GM19397 (cell line): Measurements from ENCODE around the gene ERC2.

ENCODE experiments used
- ATAC-seq: cut with Tn5 transposase; IDR thresholded peaks from one replicate; pipeline ENCODE4 v1.9.1; 2021; ENCODE audit warnings: mild to moderate bottlenecking, moderate library complexity; ENCODE audit not compliant: unreplicated experiment

Gene ERC2

GRCh38 chr3:56197259-56197965, 270.9 kb downstream of the ERC2 start:
- ATAC-seq: no peak

- ATAC-seq: no peak
Measured at GRCh38 chr3:56196700-56197099, 271.6 kb downstream of the ERC2 start.

GRCh38 chr3:56193519-56193918, 274.7 kb downstream of the ERC2 start:
- ATAC-seq: no peak

- ATAC-seq: no peak
Measured at GRCh38 chr3:56192001-56192400, 276.3 kb downstream of the ERC2 start.

- ATAC-seq: no peak
Measured at GRCh38 chr3:56190771-56191305, 277.4 kb downstream of the ERC2 start.

GRCh38 chr3:56190130-56190529, 278.1 kb downstream of the ERC2 start:
- no peak for ATAC-seq

GRCh38 chr3:56189536-56189935, 278.7 kb downstream of the ERC2 start:
- ATAC-seq: no peak

- ATAC-seq: no peak
Measured at GRCh38 chr3:56188201-56188600, 280.1 kb downstream of the ERC2 start.

- ATAC-seq: no peak
Measured at GRCh38 chr3:56187051-56187450, 281.2 kb downstream of the ERC2 start.

GRCh38 chr3:56185827-56186226, 282.4 kb downstream of the ERC2 start:
- no peak for ATAC-seq

- ATAC-seq: no peak
Measured at GRCh38 chr3:56183529-56183928, 284.7 kb downstream of the ERC2 start.

GRCh38 chr3:56180433-56180832, 287.8 kb downstream of the ERC2 start:
- no peak for ATAC-seq

- ATAC-seq: no peak
Measured at GRCh38 chr3:56173601-56174000, 294.7 kb downstream of the ERC2 start.

- ATAC-seq: no peak
Measured at GRCh38 chr3:56164436-56164835, 303.8 kb downstream of the ERC2 start.

- ATAC-seq: peak; percentile 61
Measured at GRCh38 chr3:56157693-56158362, 310.4 kb downstream of the ERC2 start.

GRCh38 chr3:56154297-56154696, 314.0 kb downstream of the ERC2 start:
- ATAC-seq: no peak

GRCh38 chr3:56147354-56147753, 320.9 kb downstream of the ERC2 start:
- no peak for ATAC-seq

GRCh38 chr3:56145410-56145809, 322.9 kb downstream of the ERC2 start:
- ATAC-seq: no peak

GRCh38 chr3:56144805-56145204, 323.5 kb downstream of the ERC2 start:
- ATAC-seq: no peak

- no peak for ATAC-seq
Measured at GRCh38 chr3:56137415-56137814, 330.9 kb downstream of the ERC2 start.

GRCh38 chr3:56136514-56136913, 331.8 kb downstream of the ERC2 start:
- ATAC-seq: no peak

- ATAC-seq: no peak
Measured at GRCh38 chr3:56135941-56136340, 332.3 kb downstream of the ERC2 start.
